Parathyroid adenoma (tissue), 2 donors: ENCODE results near the gene ZNF846.

ENCODE experiments used
- H2AFZ ChIP-seq: fragments of 300-600 bp; sonication (generic); one replicate; pipeline ENCODE4 v1.7.0; 2017; ENCODE audit warnings: antibody characterized with exemption, mild to moderate bottlenecking
- H3K27ac ChIP-seq: fragments of 300-600 bp; sonication (generic); one replicate; pipeline ENCODE4 v1.7.0; 2017
- H3K27me3 ChIP-seq: fragments of 300-600 bp; sonication (generic); one replicate; pipeline ENCODE4 v1.7.0; 2017; ENCODE audit warnings: low read length; ENCODE audit not compliant: control insufficient read depth, insufficient read depth
- H3K36me3 ChIP-seq: fragments of 300-600 bp; sonication (generic); one replicate; pipeline ENCODE4 v1.7.0; 2017; ENCODE audit warnings: low read length; ENCODE audit not compliant: control insufficient read depth, insufficient read depth
- H3K4me1 ChIP-seq: fragments of 300-600 bp; sonication (generic); one replicate; pipeline ENCODE4 v1.7.0; 2017; ENCODE audit warnings: control low read depth
- H3K4me2 ChIP-seq: fragments of 300-600 bp; sonication (generic); one replicate; pipeline ENCODE4 v1.7.0; 2017; ENCODE audit warnings: low read length
- H3K4me3 ChIP-seq: fragments of 300-600 bp; sonication (generic); one replicate; pipeline ENCODE4 v1.7.0; 2017; ENCODE audit warnings: low read depth, low read length
- H3K79me2 ChIP-seq: fragments of 300-600 bp; sonication (generic); one replicate; pipeline ENCODE4 v1.7.0; 2017; ENCODE audit warnings: control low read depth
- H3K9ac ChIP-seq: fragments of 300-600 bp; sonication (generic); one replicate; pipeline ENCODE4 v1.7.0; 2017; ENCODE audit warnings: mild to moderate bottlenecking
- H3K9me3 ChIP-seq: fragments of 300-600 bp; sonication (generic); one replicate; pipeline ENCODE4 v1.7.0; 2017; ENCODE audit warnings: low read length; ENCODE audit not compliant: control insufficient read depth
- CTCF ChIP-seq: fragments of 300-600 bp; sonication (generic); IDR thresholded peaks from one replicate; pipeline ENCODE4 v1.7.0; 2017; ENCODE audit warnings: antibody characterized with exemption, mild to moderate bottlenecking
- donor health status: primary hyperparathyroidism.

Gene ZNF846

GRCh38 chr19:9705836-9706235 is 62.7 kb downstream of the ZNF846 start:
- Histone ChIP-seq H3K27me3 (no peaks in the 10 kb centered on the region), H2AFZ (no peak overlapping the region), H3K9me3 (no peaks in the 10 kb centered on the region), H3K27ac (no peak overlapping the region), H3K4me2 (no peak overlapping the region), H3K4me1 (no peaks in the 10 kb centered on the region), H3K79me2 (no peaks in the 10 kb centered on the region), H3K9ac (no peak overlapping the region), H3K36me3 (no peaks in the 10 kb centered on the region), H3K4me3 (no peak overlapping the region)
- TF ChIP-seq CTCF, result no peak

GRCh38 chr19:9702186-9702585 is 66.4 kb downstream of the ZNF846 start:
- Histone ChIP-seq H3K79me2 (no peaks in the 10 kb centered on the region), H3K9me3 (no peaks in the 10 kb centered on the region), H3K9ac (no peak overlapping the region), H3K36me3 (no peaks in the 10 kb centered on the region), H2AFZ (no peak overlapping the region), H3K4me2 (no peak overlapping the region), H3K4me1 (no peaks in the 10 kb centered on the region), H3K27ac (no peak overlapping the region), H3K27me3 (no peaks in the 10 kb centered on the region), H3K4me3 (no peak overlapping the region)
- TF ChIP-seq CTCF, result no peak
